H1 (cell line): ENCODE measurements around the gene ARRB1. TPM values are rescaled to one million over a fixed set of nuclear protein-coding genes. Genes with fewer than 3 reads are reported as not detected.
"Not testable (repeated sequence)": the region's sequence is repeated elsewhere in the genome, so short reads cannot be mapped to it uniquely, and the experiment has no call there.

Experiments used
- CTCF ChIA-PET: fragments of 300-600 bp; sonication (Branson Sonifier 250); formaldehyde crosslinking; loops from one replicate; lab custom pipeline; 2021; ENCODE audit not compliant: partially characterized antibody; lab: Charles Lee
- POLR2A ChIA-PET: fragments of 300-600 bp; sonication (Branson Sonifier 250); formaldehyde crosslinking; loops from one replicate; lab custom pipeline; 2021; ENCODE audit warnings: inconsistent platforms; ENCODE audit not compliant: partially characterized antibody; lab: Charles Lee
- DNase-seq, 2 experiments: peaks; one replicate each; pipeline versions ENCODE4 v3.0.0 to v3.0.0-alpha.2; 2010 to 2022; ENCODE audit warnings: low spot score in 2 of 2, low read depth in 1 of 2, mixed read lengths in 1 of 2
- FAIRE-seq: peaks from 2 replicates; lab custom pipeline; 2011; peaks lifted over from hg19 to GRCh38; lab: Jason Lieb, UNC
- H2AFZ ChIP-seq: 2 replicates; pipeline ENCODE4 v1.8.1; 2012; ENCODE audit warnings: low read length, inconsistent platforms
- H2AK5ac ChIP-seq: 2 replicates; pipeline ENCODE4 v1.6.1; 2013; ENCODE audit warnings: low read depth, low read length
- H2BK120ac ChIP-seq: replicated peaks from 2 replicates; pipeline ENCODE3; 2013; ENCODE audit warnings: low read depth, low read length, inconsistent platforms
- H2BK12ac ChIP-seq: 2 replicates; pipeline ENCODE4 v1.6.1; 2013; ENCODE audit warnings: low read depth, low read length
- H2BK15ac ChIP-seq: 2 replicates; pipeline ENCODE4 v1.6.1; 2013; ENCODE audit warnings: low read length
- H2BK20ac ChIP-seq: 2 replicates; pipeline ENCODE4 v1.6.1; 2013; ENCODE audit warnings: low read length
- H2BK5ac ChIP-seq: 2 replicates; pipeline ENCODE4 v1.6.1; 2013; ENCODE audit warnings: low read depth, low read length
- H3K14ac ChIP-seq: 2 replicates; pipeline ENCODE4 v1.6.1; 2013; ENCODE audit warnings: inconsistent platforms; ENCODE audit not compliant: insufficient read length
- H3K18ac ChIP-seq: 2 replicates; pipeline ENCODE4 v1.6.1; 2013; ENCODE audit warnings: low read length; ENCODE audit errors: extremely low read depth
- H3K23ac ChIP-seq: 2 replicates; pipeline ENCODE4 v1.6.1; 2013; ENCODE audit warnings: inconsistent platforms; ENCODE audit not compliant: insufficient read length
- H3K23me2 ChIP-seq: 2 replicates; pipeline ENCODE4 v1.6.1; 2013; ENCODE audit warnings: low read depth, low read length
- H3K27ac ChIP-seq: 2 replicates; pipeline ENCODE4 v1.6.1; 2011; ENCODE audit warnings: low read depth, low read length, inconsistent platforms
- H3K27me3 ChIP-seq, 4 experiments: replicated peaks in 1 of 4; 1 replicate in 1 of 4; 2 replicates in 3 of 4; pipeline versions ENCODE4 v1.6.1 to v1.8.1; 2011 to 2013; ENCODE audit warnings: low read length in 3 of 4, mild to moderate bottlenecking in 3 of 4, inconsistent platforms in 2 of 4, mixed read lengths in 2 of 4, moderate library complexity in 1 of 4; ENCODE audit not compliant: control insufficient read depth in 3 of 4, insufficient read depth in 3 of 4; ENCODE audit errors: extremely low read depth in 1 of 4
- H3K36me3 ChIP-seq, 4 experiments: 2 replicates each; pipeline versions ENCODE4 v1.6.1 to v1.8.1; 2011 to 2013; ENCODE audit warnings: mild to moderate bottlenecking in 4 of 4, low read length in 3 of 4, moderate library complexity in 2 of 4, control low read depth in 1 of 4, inconsistent platforms in 1 of 4; ENCODE audit not compliant: insufficient read depth in 4 of 4, control insufficient read depth in 2 of 4
- H3K4ac ChIP-seq: replicated peaks from 2 replicates; pipeline ENCODE3; 2013; ENCODE audit warnings: low read length, low read depth, mixed read lengths, inconsistent platforms; ENCODE audit not compliant: insufficient read length
- H3K4me1 ChIP-seq, 4 experiments: replicated peaks in 1 of 4; 1 replicate in 1 of 4; 2 replicates in 3 of 4; pipeline versions ENCODE4 v1.6.1 to v1.8.1; 2011 to 2013; ENCODE audit warnings: low read length in 3 of 4, inconsistent platforms in 2 of 4, mixed read lengths in 1 of 4; ENCODE audit not compliant: insufficient read depth in 4 of 4, control insufficient read depth in 3 of 4
- H3K4me2 ChIP-seq, 2 experiments: 2 replicates each; pipeline versions ENCODE4 v1.6.1 to v1.8.1; 2011 to 2013; ENCODE audit warnings: low read depth in 2 of 2, low read length in 2 of 2, control low read depth in 1 of 2, inconsistent platforms in 1 of 2, mild to moderate bottlenecking in 1 of 2; ENCODE audit not compliant: insufficient read depth in 1 of 2
- H3K4me3 ChIP-seq, 4 experiments: fragments of 200-600, 300-600 bp in 1 of 4; sonication (generic), shearing (Covaris generic), sonication (Bioruptor Twin) in 1 of 4; 2 replicates each; pipeline versions ENCODE4 v1.5.1 to v1.8.1; 2011 to 2016; ENCODE audit warnings: low read length in 4 of 4, low read depth in 3 of 4, control low read depth in 2 of 4, inconsistent platforms in 2 of 4, mild to moderate bottlenecking in 2 of 4, mixed read lengths in 1 of 4, moderate library complexity in 1 of 4; ENCODE audit not compliant: insufficient read depth in 2 of 4; ENCODE audit errors: extremely low read depth in 1 of 4
- H3K56ac ChIP-seq: replicated peaks from 2 replicates; pipeline ENCODE3; 2013; ENCODE audit warnings: low read depth, mild to moderate bottlenecking, mixed read lengths, low read length, inconsistent platforms; ENCODE audit not compliant: insufficient read length
- H3K79me1 ChIP-seq: 2 replicates; pipeline ENCODE4 v1.6.1; 2013; ENCODE audit warnings: low read depth, low read length, control low read depth
- H3K79me2 ChIP-seq, 2 experiments: 2 replicates each; pipeline versions ENCODE4 v1.6.1 to v1.8.1; 2012 to 2013; ENCODE audit warnings: low read length in 2 of 2, mild to moderate bottlenecking in 2 of 2, inconsistent platforms in 1 of 2; ENCODE audit not compliant: insufficient read depth in 2 of 2, control insufficient read depth in 1 of 2
- H3K9ac ChIP-seq, 4 experiments: replicated peaks in 1 of 4; 1 replicate in 1 of 4; 2 replicates in 3 of 4; pipeline versions ENCODE4 v1.6.1 to v1.8.1; 2011 to 2013; ENCODE audit warnings: low read depth in 3 of 4, low read length in 3 of 4, control low read depth in 2 of 4, mild to moderate bottlenecking in 2 of 4, moderate library complexity in 2 of 4, inconsistent platforms in 1 of 4; ENCODE audit errors: extremely low read depth in 1 of 4
- H3K9me3 ChIP-seq, 2 experiments: 2 replicates each; pipeline versions ENCODE4 v1.6.1 to v1.8.1; 2012 to 2013; ENCODE audit warnings: mild to moderate bottlenecking in 2 of 2, moderate library complexity in 2 of 2, control low read depth in 1 of 2, inconsistent platforms in 1 of 2, low read depth in 1 of 2, low read length in 1 of 2, mixed read lengths in 1 of 2; ENCODE audit not compliant: insufficient read depth in 2 of 2
- H4K20me1 ChIP-seq, 2 experiments: replicated peaks in 1 of 2; 2 replicates each; pipeline versions ENCODE3 to v1.8.1; 2011 to 2013; ENCODE audit warnings: inconsistent platforms in 2 of 2, low read length in 2 of 2, mild to moderate bottlenecking in 1 of 2; ENCODE audit not compliant: insufficient read depth in 2 of 2, control insufficient read depth in 1 of 2
- H4K5ac ChIP-seq: 2 replicates; pipeline ENCODE4 v1.6.1; 2013; ENCODE audit warnings: low read length, low read depth, mixed read lengths, inconsistent platforms; ENCODE audit not compliant: insufficient read length
- H4K8ac ChIP-seq: 2 replicates; pipeline ENCODE4 v1.8.0; 2013; ENCODE audit warnings: mild to moderate bottlenecking, moderate library complexity, low read length, inconsistent platforms; ENCODE audit not compliant: insufficient read depth; ENCODE audit errors: extremely low read depth
- H4K91ac ChIP-seq: replicated peaks from 2 replicates; pipeline ENCODE3; 2013; ENCODE audit warnings: low read length, mixed read lengths, inconsistent platforms; ENCODE audit not compliant: insufficient read length
- CBX5 ChIP-seq: fragments of 300-800, 300-1000 bp; sonication (generic); IDR thresholded peaks from 2 replicates; pipeline ENCODE4 v1.7.1; 2016; ENCODE audit warnings: antibody characterized with exemption, low read length, low read depth
- CEBPB ChIP-seq: IDR thresholded peaks from 2 replicates; pipeline ENCODE4 v1.6.1; 2012; ENCODE audit warnings: low read depth, low read length
- JUND ChIP-seq: IDR thresholded peaks from 2 replicates; pipeline ENCODE4 v1.6.1; 2011; ENCODE audit warnings: mild to moderate bottlenecking, improper control_type of control experiment, low read length
- RFX5 ChIP-seq: IDR thresholded peaks from 2 replicates; pipeline ENCODE4 v1.6.1; 2011; ENCODE audit warnings: low read depth, low read length, improper control_type of control experiment, borderline replicate concordance
- SAP30 ChIP-seq: fragments of 300-600 bp; sonication (generic); IDR thresholded peaks from 2 replicates; pipeline ENCODE4 v1.7.1; 2012; ENCODE audit warnings: low read length, moderate library complexity, mild to moderate bottlenecking, inconsistent platforms; ENCODE audit not compliant: insufficient read depth, insufficient replicate concordance
- WGBS, 2 experiments: shearing (Covaris generic) in 1 of 2; methylation state at CpG; one replicate each; pipeline versions ENCODE4 v1.1.6 to v1.1.7; 2013 to 2015; ENCODE audit warnings: low lambda C conversion rate in 2 of 2, mixed read lengths in 2 of 2, inconsistent platforms in 1 of 2, low coverage in 1 of 2, missing lambda C conversion rate in 1 of 2; ENCODE audit not compliant: insufficient replicate concordance in 2 of 2, insufficient coverage in 1 of 2, insufficient read length in 1 of 2; ENCODE audit errors: extremely low coverage in 1 of 2, missing lambda C conversion rate in 1 of 2; 5-methylcytosine and 5-hydroxymethylcytosine counted together
- polyA plus RNA-seq, 7 experiments: library from polyadenylated mRNA; depleted of rRNA in 3 of 7; stranded (reverse) in 5 of 7; unstranded in 2 of 7; fragments of >200 nt in 5 of 7; fragments of 200-250 nt in 2 of 7; gene quantifications; 1 replicate in 5 of 7; 2 replicates in 1 of 7; 4 replicates in 1 of 7; pipeline versions ENCODE4 v1.2.1 to v1.2.3, GENCODE V29; 2011 to 2013; ENCODE audit warnings: missing spikeins in 2 of 7, mixed read lengths in 2 of 7
- total RNA-seq: library from RNA; stranded (reverse); fragmentation: NEBNext Ultra II Directional; extraction: Animal tissue kit (Norgen Biotek cat#: 25700); gene quantifications from 2 replicates; pipeline ENCODE4 v1.2.1, GENCODE V29; 2021
- TF ChIP-seq, protein P1 (sequence below): IDR thresholded peaks from 2 replicates; pipeline ENCODE4 v1.6.1; 2012; ENCODE audit warnings: inconsistent platforms

ARRB1 gene
- total and polyA plus RNA-seq, 2 of the 8 experiments (the other 6 are each of a cell fraction or from before 2014, with no cell fraction given) = 9.4 to 31.8 TPM

DNA sequence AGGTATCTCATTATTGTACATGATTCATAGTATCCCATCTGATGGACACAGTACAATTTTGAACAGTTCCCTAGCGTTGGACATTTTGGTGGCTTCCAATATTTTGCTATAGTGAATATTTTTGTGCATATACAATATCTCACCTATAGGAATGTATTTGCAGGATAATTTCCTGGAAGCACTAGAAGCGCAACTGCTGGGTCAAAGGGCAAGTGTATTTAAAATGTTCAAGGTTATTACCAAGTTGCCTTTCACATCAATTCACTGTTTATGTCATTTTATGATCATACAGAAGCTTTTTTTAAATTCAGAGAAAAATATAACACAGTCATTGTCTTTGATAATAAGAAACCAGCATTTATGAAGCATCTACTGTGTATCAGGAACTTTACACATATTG lies 28.8 kb upstream of the ARRB1 start (continued):
- TF ChIP-seq, protein P1, sequence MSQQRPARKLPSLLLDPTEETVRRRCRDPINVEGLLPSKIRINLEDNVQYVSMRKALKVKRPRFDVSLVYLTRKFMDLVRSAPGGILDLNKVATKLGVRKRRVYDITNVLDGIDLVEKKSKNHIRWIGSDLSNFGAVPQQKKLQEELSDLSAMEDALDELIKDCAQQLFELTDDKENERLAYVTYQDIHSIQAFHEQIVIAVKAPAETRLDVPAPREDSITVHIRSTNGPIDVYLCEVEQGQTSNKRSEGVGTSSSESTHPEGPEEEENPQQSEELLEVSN = no peak
- no peak for TF ChIP-seq CEBPB
- TF ChIP-seq JUND = no peak
- no peak for TF ChIP-seq RFX5
- TF ChIP-seq CBX5 = no peak
- no peak for TF ChIP-seq SAP30

GRCh38 chr11:75378776-75379175 lies 27.3 kb upstream of the ARRB1 start:
- 96% methylated on average over 13 of the region's 17 CpGs; no CpG with 5 or more reads in 1 of the 2 experiments for WGBS, 2 experiments
- H3K27ac ChIP-seq, H3K4me2 ChIP-seq, H3K79me2 ChIP-seq, H3K27me3 ChIP-seq, H4K8ac ChIP-seq, H2BK20ac ChIP-seq, H3K4me1 ChIP-seq, H3K36me3 ChIP-seq, H2AFZ ChIP-seq, H2BK120ac ChIP-seq, FAIRE-seq, H3K79me1 ChIP-seq, H2BK5ac ChIP-seq, H3K18ac ChIP-seq, H3K9ac ChIP-seq, H3K4me3 ChIP-seq, H3K14ac ChIP-seq, H2BK12ac ChIP-seq, H3K23ac ChIP-seq, H2AK5ac ChIP-seq, DNase-seq, H2BK15ac ChIP-seq, H4K20me1 ChIP-seq, H3K56ac ChIP-seq, H3K4ac ChIP-seq, H4K91ac ChIP-seq, H3K23me2 ChIP-seq, H4K5ac ChIP-seq, H3K9me3 ChIP-seq: not testable (repeated sequence)
- CTCF ChIA-PET = interaction anchor here (0.9 to 16.6 kb wide), 6 partner anchors 26 to 122 kb away, joined by 3 to 327 read pairs (median 3); no protein-coding TSS in a partner anchor
- POLR2A ChIA-PET = interaction anchor here (0.6 kb wide), 1 partner anchor 107 kb away, joined by 3 read pairs; no protein-coding TSS in a partner anchor
